GM06990 (cell line): ENCODE results near the gene VWF.

Experiments used
- DNase-seq: peaks from one replicate; pipeline ENCODE4 v3.0.0-alpha.2; 2011; ENCODE audit not compliant: insufficient read length; ENCODE audit errors: extremely low read depth
- H3K27me3 ChIP-seq: replicated peaks from 2 replicates; pipeline ENCODE4 v1.6.0; 2011; ENCODE audit warnings: low read length; ENCODE audit not compliant: control insufficient read depth, insufficient read depth
- H3K36me3 ChIP-seq: 2 replicates; pipeline ENCODE4 v1.5.1; 2011; ENCODE audit warnings: low read length; ENCODE audit not compliant: control insufficient read depth, insufficient read depth
- H3K4me3 ChIP-seq: replicated peaks from 2 replicates; pipeline ENCODE4 v1.5.1; 2011; ENCODE audit warnings: low read depth, mild to moderate bottlenecking, control low read depth, low read length
- TF ChIP-seq, protein P1 (sequence below): IDR thresholded peaks from 2 replicates; pipeline ENCODE4 v1.5.1; 2011; ENCODE audit warnings: low read length, control low read depth, mild to moderate bottlenecking, inconsistent platforms; ENCODE audit not compliant: insufficient read depth, poor library complexity, severe bottlenecking

The VWF gene

DNA sequence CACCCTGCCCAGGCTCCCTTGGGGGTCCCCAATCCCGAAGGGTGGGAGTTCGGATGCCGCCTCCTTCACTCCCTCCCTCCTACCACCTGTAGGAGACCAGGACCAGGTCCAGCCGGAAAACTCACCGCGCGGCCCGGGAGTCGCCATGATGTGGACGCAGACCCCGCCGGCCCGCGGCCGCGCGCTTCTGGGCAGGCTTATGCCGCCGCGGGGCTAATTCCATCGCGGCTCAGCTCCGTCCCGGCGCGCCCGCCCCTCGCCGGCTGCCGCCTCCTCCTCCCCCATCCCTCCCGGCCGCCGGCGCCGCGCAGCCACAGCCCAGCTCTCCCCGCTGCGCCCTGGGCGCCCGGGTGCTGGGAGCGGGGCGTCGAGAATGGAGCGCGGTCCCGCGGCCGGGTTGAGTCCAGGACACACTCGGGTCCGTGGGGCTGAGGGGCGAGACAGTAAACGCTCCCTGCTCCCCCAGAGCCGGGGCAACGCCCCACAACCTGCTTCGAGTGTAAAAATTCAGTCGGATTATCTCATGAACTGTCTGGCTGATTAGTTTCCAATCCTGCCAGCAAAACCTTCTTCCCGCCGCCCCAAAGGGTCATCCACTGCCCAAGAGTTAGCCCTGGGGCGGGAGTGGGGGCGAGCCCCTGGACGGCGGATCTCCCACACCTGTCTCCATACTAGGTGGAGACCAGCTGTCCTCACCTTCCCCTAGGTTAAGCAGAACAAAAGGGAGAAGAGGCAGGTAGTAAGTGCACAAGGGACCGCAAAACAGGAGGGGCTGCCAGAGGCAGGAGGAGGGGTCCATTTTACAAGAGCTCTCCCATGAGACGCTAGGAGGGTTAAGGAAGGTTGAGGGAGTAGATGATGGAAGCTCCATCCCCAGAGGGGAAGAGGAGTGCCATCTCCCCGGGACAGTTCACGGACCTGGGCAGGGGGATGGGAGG lies 179.1 kb downstream of the VWF start, which contains the start of gene ANO2:
Gene ANO2, minus strand, starts transcription at position 189 of the 938 bp plus-strand sequence. Its CDS starts 42 bp downstream, at position 147.
- H3K27me3 ChIP-seq, result peaks cover 2% of the 10 kb centered on the region
- no peak within 1 kb of the TSS for H3K4me3 ChIP-seq

DNA sequence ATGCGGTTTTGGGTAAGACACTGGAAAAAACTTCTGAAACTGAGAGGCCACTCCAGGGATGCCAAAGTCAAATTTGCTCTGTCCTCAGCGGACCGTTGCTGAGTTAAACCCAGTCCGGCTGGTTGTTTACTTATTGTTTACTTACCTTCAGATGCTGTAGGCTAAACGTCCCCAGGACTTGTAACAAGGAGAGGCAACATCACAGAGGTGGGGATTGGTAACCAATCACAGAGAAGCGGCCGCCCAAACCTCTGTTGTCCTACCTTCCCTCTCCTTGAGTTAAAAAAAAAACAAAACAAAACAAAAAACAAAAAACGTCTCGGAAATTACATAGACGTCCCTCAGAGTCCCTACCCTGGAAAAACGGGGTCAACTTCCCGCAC lies 179.8 kb downstream of the VWF start:
- Histone ChIP-seq H3K4me3 (no peak overlapping the region), H3K36me3 (no peaks in the 10 kb centered on the region), H3K27me3 (peaks cover 2% of the 10 kb centered on the region)
- DNase-seq, result no peak
- TF ChIP-seq, protein P1, sequence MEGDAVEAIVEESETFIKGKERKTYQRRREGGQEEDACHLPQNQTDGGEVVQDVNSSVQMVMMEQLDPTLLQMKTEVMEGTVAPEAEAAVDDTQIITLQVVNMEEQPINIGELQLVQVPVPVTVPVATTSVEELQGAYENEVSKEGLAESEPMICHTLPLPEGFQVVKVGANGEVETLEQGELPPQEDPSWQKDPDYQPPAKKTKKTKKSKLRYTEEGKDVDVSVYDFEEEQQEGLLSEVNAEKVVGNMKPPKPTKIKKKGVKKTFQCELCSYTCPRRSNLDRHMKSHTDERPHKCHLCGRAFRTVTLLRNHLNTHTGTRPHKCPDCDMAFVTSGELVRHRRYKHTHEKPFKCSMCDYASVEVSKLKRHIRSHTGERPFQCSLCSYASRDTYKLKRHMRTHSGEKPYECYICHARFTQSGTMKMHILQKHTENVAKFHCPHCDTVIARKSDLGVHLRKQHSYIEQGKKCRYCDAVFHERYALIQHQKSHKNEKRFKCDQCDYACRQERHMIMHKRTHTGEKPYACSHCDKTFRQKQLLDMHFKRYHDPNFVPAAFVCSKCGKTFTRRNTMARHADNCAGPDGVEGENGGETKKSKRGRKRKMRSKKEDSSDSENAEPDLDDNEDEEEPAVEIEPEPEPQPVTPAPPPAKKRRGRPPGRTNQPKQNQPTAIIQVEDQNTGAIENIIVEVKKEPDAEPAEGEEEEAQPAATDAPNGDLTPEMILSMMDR, result no peak

More for the DNA sequence above, 179.1 kb downstream of the VWF start, which contains the start of gene ANO2:
- TF ChIP-seq, protein P1, result no peak
- no peak for DNase-seq
- H3K36me3 ChIP-seq, result no peaks in the 10 kb centered on the region

DNA sequence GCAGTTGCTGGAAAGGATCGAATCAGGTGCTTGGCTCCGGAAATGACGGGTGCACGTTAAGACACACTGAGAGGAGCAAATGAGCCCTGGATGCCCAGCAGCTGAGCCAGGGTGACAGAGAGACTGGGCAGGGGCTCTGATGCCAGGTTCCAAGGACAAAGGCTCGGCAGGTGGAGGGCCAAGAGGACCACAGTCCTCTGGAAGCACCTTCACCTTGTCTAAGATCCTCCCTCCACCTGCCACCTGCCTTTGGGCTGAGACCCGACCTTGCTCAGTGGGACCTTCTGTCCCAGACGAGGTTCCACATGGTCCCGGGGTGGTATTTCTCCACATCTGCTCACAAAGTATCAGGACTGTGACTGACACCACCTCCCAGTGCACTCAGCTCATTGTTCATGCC lies 180.4 kb downstream of the VWF start:
- no peak for DNase-seq
- TF ChIP-seq, protein P1, result no peak
- Histone ChIP-seq H3K4me3 (no peak overlapping the region), H3K36me3 (no peaks in the 10 kb centered on the region), H3K27me3 (peaks cover 2% of the 10 kb centered on the region)

DNA sequence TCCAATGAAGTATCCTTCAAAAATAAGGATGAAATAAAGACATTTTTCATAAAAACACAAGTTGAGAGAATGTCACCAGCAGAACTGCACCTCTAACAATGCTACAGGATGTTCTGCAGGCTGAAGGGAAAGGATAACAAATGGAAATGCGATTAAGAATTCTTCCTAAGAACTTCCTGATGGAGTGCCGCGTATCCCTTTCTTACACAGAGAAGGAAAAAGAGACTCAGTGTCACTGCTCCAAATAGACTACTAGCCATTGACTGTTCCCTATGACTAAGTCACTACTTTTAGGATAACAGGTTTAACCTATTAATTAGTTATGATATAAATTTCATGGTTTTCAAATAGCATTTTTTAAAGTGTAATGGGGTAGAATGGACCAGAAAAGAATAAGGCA lies 182.6 kb downstream of the VWF start:
- no peak overlapping the region for H3K4me3 ChIP-seq
- no peaks in the 10 kb centered on the region for H3K36me3 ChIP-seq
- TF ChIP-seq, protein P1, result no peak
- no peak for DNase-seq
- peaks cover 2% of the 10 kb centered on the region; the same call in 1 of the 2 replicates for H3K27me3 ChIP-seq

DNA sequence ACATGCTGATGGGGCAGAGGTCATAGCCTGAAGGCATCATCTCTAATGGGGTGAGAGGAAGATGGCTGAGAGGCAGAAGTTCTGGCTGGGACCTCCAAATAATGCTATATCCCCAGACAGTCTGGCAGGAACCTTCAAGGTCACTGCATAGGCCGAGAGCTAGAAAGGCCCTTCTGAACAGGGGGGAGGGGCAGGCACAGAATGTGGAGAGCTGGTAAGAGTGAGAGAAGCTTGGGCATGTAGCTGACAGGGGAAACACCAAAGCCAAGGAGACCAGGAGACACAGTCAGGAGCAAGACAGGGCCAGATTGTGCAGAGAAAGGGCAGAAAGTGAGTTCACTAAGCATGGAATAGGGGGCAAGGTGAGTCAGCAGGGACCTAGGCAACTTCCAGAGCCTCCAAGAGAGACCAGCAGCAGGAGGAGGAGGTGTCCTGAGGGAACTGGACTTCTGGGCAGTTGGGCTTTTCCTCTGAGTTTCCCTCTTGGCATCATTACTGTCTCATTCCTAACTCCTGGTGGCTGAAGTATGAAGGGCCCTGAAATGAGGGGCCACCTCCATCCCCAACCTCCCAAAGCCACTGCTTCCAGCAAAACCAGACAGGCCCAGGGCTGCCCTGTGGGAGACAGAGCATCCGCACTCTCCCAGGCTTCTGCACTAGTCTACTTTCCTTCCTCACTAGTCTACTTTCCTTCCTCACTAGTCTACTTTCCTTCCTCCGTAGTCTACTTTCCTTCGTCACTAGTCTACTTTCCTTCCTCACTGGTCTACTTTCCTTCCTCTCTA lies 196.5 kb downstream of the VWF start:
- TF ChIP-seq, protein P1, result no peak
- no peak overlapping the region for H3K4me3 ChIP-seq
- no peaks in the 10 kb centered on the region for H3K27me3 ChIP-seq
- no peaks in the 10 kb centered on the region for H3K36me3 ChIP-seq
- no peak for DNase-seq
